ENCODE results near the gene SLC25A12. TPM values are rescaled to one million over a fixed set of nuclear protein-coding genes. Genes with fewer than 3 reads are reported as not detected.

SLC25A12 gene
- total RNA-seq, 1 experiment from 2014 or later = 28.8 TPM

DNA sequence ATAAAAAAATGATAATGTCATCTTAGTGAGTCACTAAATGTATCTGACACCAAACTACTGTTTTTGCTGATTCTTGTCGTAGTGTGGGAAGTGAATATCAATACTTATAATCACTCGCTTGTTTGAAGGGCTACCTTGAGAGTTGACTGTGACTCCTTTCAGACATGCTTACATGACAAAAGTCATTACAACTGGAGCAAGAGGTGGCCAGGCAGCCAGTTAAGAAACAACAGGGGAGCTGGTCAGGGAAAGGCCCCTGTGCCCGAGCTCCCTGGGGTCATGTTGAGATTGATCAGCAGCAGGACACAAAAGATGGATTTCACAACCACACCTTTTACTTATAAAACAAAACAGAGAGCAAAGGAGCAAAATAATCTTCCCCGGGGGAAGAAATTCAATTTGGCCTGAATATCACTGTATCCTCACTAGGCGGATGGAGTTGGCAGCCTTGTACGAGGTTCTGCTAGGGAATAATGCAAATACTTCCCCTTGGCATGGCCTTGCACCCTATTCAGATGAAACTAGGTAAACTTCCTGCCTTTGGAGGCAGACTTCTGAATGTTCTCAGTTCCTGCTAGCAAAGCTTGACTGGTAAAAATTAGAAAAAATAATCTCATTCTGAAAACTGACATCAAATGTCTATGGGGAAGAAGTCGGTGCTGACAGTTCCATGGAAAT is 105.6 kb downstream of the SLC25A12 start:
- H3K4me2 ChIP-seq = no peak overlapping the region
- no peaks in the 10 kb centered on the region; the same call in 1 of the 2 replicates for H3K9me3 ChIP-seq (ENCODE audit: insufficient read depth, low read depth)
- H4K20me1 ChIP-seq (ENCODE audit: insufficient read depth) = no peaks in the 10 kb centered on the region
- no peak overlapping the region for H3K4me3 ChIP-seq
- ChIA-PET POLR2A (ENCODE audit: unreplicated experiment) (no interaction called here), CTCF (no interaction called here)
- intact Hi-C loops (cut with micrococcal nuclease; ENCODE audit: unreplicated experiment) = no loop called here
- H3K4me1 ChIP-seq (replicated peaks; ENCODE audit: insufficient read depth) = no peaks in the 10 kb centered on the region
- H3F3A ChIP-seq (ENCODE audit: insufficient read depth, low read depth) = no peaks in the 10 kb centered on the region
- H3K27ac ChIP-seq = no peak overlapping the region
- no TSS peak for BruUV-seq (replicated peaks)
- TF ChIP-seq EZH2 (IDR thresholded peaks at IDR 0.05; ENCODE audit: low read depth) = no peak
- TF ChIP-seq, protein P1, sequence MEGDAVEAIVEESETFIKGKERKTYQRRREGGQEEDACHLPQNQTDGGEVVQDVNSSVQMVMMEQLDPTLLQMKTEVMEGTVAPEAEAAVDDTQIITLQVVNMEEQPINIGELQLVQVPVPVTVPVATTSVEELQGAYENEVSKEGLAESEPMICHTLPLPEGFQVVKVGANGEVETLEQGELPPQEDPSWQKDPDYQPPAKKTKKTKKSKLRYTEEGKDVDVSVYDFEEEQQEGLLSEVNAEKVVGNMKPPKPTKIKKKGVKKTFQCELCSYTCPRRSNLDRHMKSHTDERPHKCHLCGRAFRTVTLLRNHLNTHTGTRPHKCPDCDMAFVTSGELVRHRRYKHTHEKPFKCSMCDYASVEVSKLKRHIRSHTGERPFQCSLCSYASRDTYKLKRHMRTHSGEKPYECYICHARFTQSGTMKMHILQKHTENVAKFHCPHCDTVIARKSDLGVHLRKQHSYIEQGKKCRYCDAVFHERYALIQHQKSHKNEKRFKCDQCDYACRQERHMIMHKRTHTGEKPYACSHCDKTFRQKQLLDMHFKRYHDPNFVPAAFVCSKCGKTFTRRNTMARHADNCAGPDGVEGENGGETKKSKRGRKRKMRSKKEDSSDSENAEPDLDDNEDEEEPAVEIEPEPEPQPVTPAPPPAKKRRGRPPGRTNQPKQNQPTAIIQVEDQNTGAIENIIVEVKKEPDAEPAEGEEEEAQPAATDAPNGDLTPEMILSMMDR (conservative IDR thresholded peaks at IDR 0.05) = no peak
- H3K36me3 ChIP-seq (ENCODE audit: low read depth) = peaks cover 34% of the 10 kb centered on the region; the same call in 1 of the 2 replicates
- DNase-seq = no peak
- H3K9me2 ChIP-seq (ENCODE audit: insufficient read depth) = no peaks in the 10 kb centered on the region
- H2AFZ ChIP-seq = no peak overlapping the region
- H3K79me2 ChIP-seq (ENCODE audit: low read depth) = no peaks in the 10 kb centered on the region
- no peaks in the 10 kb centered on the region for H3K27me3 ChIP-seq (ENCODE audit: insufficient read depth, low read depth)

DNA sequence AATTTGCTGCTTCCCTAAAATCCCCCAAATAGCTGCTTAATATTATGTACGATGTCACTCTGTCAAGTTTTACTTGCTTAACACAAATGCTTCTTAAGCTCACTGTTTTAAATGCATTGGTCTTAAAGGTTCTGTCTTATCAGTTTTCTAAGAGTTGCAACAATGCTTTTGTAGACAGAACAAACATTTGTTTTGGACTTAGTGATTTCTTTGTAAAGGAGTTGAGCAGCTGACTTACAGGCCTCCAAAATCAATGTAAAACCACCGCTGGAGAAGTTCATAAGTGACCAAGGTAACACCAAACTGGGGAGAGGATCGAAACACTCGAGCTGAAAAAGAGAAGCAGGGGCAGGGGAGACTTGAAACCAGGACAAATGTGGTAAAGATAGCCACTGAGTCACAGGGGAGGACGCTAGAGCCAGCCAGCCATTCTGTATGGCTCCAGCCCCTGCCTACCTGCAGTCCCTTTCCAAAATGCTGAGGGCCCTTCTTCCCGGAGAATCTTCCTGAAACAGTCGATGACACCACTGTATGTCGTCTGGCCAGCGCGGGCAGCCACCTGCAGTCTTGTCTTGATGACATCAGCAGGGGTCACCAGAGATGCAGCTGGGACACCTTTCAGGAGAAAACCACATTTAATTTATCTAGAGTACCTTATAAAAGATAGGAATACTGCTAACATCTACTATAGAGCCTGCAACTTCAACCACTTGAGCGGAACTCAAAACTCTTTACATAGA is 106.5 kb downstream of the SLC25A12 start:
- TF ChIP-seq, protein P1 (conservative IDR thresholded peaks at IDR 0.05) = no peak
- no peak for TF ChIP-seq EZH2 (IDR thresholded peaks at IDR 0.05; ENCODE audit: low read depth)
- no peak for DNase-seq
- Histone ChIP-seq H4K20me1 (ENCODE audit: insufficient read depth) (no peaks in the 10 kb centered on the region), H3K4me1 (replicated peaks; ENCODE audit: insufficient read depth) (no peaks in the 10 kb centered on the region), H3K36me3 (ENCODE audit: low read depth) (peaks cover 34% of the 10 kb centered on the region; the same call in 1 of the 2 replicates), H3K27me3 (ENCODE audit: insufficient read depth, low read depth) (no peaks in the 10 kb centered on the region), H2AFZ (no peak overlapping the region), H3F3A (ENCODE audit: insufficient read depth, low read depth) (no peaks in the 10 kb centered on the region), H3K9me3 (ENCODE audit: insufficient read depth, low read depth) (no peaks in the 10 kb centered on the region; the same call in 1 of the 2 replicates), H3K9me2 (ENCODE audit: insufficient read depth) (no peaks in the 10 kb centered on the region), H3K4me3 (no peak overlapping the region), H3K27ac (no peak overlapping the region), H3K4me2 (no peak overlapping the region), H3K79me2 (ENCODE audit: low read depth) (no peaks in the 10 kb centered on the region)
- ChIA-PET POLR2A (ENCODE audit: unreplicated experiment) (no interaction called here), CTCF (no interaction called here)
- intact Hi-C loops (cut with micrococcal nuclease; ENCODE audit: unreplicated experiment) = no loop called here
- no TSS peak for BruUV-seq (replicated peaks)

DNA sequence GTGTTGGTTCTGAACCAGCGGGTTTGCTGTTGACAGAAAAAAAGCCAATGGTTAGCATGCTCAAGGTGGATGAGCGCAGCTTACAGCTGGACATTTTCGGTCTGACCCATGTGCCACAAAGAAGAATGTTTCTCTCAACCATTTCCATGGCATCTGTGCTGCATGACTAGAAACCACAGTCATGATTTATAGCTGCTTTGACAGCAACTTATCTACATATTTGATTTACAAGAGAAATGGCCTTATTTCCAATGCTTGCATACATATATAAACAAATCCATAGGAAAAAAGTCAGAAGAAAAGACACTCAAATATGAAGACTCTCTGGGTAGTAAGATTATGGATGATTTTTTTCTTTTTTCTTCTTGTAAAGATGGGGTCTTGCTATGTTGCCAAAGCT is 108.6 kb downstream of the SLC25A12 start:
- Histone ChIP-seq H4K20me1 (ENCODE audit: insufficient read depth) (no peaks in the 10 kb centered on the region), H3K9me2 (ENCODE audit: insufficient read depth) (no peaks in the 10 kb centered on the region), H3K27ac (no peak overlapping the region), H3K4me3 (no peak overlapping the region), H3K4me1 (replicated peaks; ENCODE audit: insufficient read depth) (no peaks in the 10 kb centered on the region), H3K36me3 (ENCODE audit: low read depth) (peaks cover 27% of the 10 kb centered on the region; the same call in 1 of the 2 replicates), H3K4me2 (no peak overlapping the region), H3K27me3 (ENCODE audit: insufficient read depth, low read depth) (no peaks in the 10 kb centered on the region), H3F3A (ENCODE audit: insufficient read depth, low read depth) (no peaks in the 10 kb centered on the region), H2AFZ (no peak overlapping the region), H3K9me3 (ENCODE audit: insufficient read depth, low read depth) (no peaks in the 10 kb centered on the region; the same call in 1 of the 2 replicates), H3K79me2 (ENCODE audit: low read depth) (no peaks in the 10 kb centered on the region)
- BruUV-seq (replicated peaks) = no TSS peak
- no peak for DNase-seq
- intact Hi-C loops (cut with micrococcal nuclease; ENCODE audit: unreplicated experiment) = no loop called here
- POLR2A ChIA-PET (ENCODE audit: unreplicated experiment) = no interaction called here
- TF ChIP-seq, protein P1 (conservative IDR thresholded peaks at IDR 0.05) = no peak
- TF ChIP-seq EZH2 (IDR thresholded peaks at IDR 0.05; ENCODE audit: low read depth) = no peak
- CTCF ChIA-PET = no interaction called here

Measured in PC-9 (cell line).